GM12878 (cell line): ENCODE results near the gene ERFL. TPM values are rescaled to one million over a fixed set of nuclear protein-coding genes. Genes with fewer than 3 reads are reported as not detected.
A peak's percentile ranks its signal among the peaks of the same experiment; 100 is the strongest.

Source experiments
- ATAC-seq: fragments of 200-7000 bp; cut with Tn5 transposase; 3 replicates; pipeline ENCODE4 v1.9.1; 2020; ENCODE audit warnings: mild to moderate bottlenecking, moderate library complexity
- BruUV-seq: library from RNA; stranded (reverse); fragments of 400-500 nt; replicated peaks from 2 replicates; lab custom pipeline; 2021; lab: Mats Ljungman, UMichigan
- CTCF ChIA-PET: fragments of 300-600 bp; sonication (Branson Sonifier 250); formaldehyde crosslinking; extraction: SDS; loops from one replicate; lab custom pipeline; 2021; ENCODE audit warnings: inconsistent platforms; lab: Yijun Ruan, JAX
- POLR2A ChIA-PET: fragments of 350-600 bp; formaldehyde crosslinking; extraction: SDS; loops from one replicate; lab custom pipeline; 2021; ENCODE audit warnings: inconsistent platforms; lab: Charles Lee
- RAD21 ChIA-PET: fragments of 300-600 bp; sonication (Branson Sonifier 250); formaldehyde crosslinking; loops from one replicate; lab custom pipeline; 2023; ENCODE audit warnings: antibody characterized with exemption; ENCODE audit not compliant: unreplicated experiment; lab: Charles Lee
- SMC1A ChIA-PET: fragments of 300-600 bp; sonication (Branson Sonifier 250); formaldehyde crosslinking; loops from one replicate; lab custom pipeline; 2023; ENCODE audit not compliant: unreplicated experiment, uncharacterized antibody; lab: Charles Lee
- DNase-seq: peaks from one replicate; pipeline ENCODE4 v3.0.0-alpha.2; 2011; ENCODE audit warnings: low read depth, low spot score
- FAIRE-seq: peaks from 3 replicates; lab custom pipeline; 2011; peaks lifted over from hg19 to GRCh38; lab: Jason Lieb, UNC
- H2AFZ ChIP-seq: 2 replicates; pipeline ENCODE4 v1.6.0; 2011; ENCODE audit warnings: low read depth, low read length, control low read depth; ENCODE audit not compliant: control insufficient read depth
- H3K27ac ChIP-seq: 2 replicates; pipeline ENCODE4 v1.5.1; 2011; ENCODE audit warnings: control low read depth; ENCODE audit not compliant: control insufficient read depth, insufficient read depth
- H3K27me3 ChIP-seq, 2 experiments: replicated peaks in 1 of 2; 2 replicates each; pipeline versions ENCODE4 v1.6.0 to v1.6.1; 2011; ENCODE audit warnings: low read length in 1 of 2; ENCODE audit not compliant: control insufficient read depth in 2 of 2, insufficient read depth in 2 of 2
- H3K36me3 ChIP-seq, 2 experiments: 2 replicates each; pipeline ENCODE4 v1.5.1; 2011; ENCODE audit warnings: low read length in 1 of 2; ENCODE audit not compliant: control insufficient read depth in 2 of 2, insufficient read depth in 2 of 2
- H3K4me1 ChIP-seq: 2 replicates; pipeline ENCODE4 v1.6.1; 2011; ENCODE audit warnings: mild to moderate bottlenecking, low read length, moderate library complexity, mixed read lengths; ENCODE audit not compliant: control insufficient read depth, insufficient read depth
- H3K4me2 ChIP-seq: 2 replicates; pipeline ENCODE4 v1.6.0; 2011; ENCODE audit warnings: control low read depth; ENCODE audit not compliant: control insufficient read depth, insufficient read depth
- H3K4me3 ChIP-seq: fragments of 200-600 bp; sonication (generic); 2 replicates; pipeline ENCODE4 v1.5.1; 2016
- H3K79me2 ChIP-seq: 2 replicates; pipeline ENCODE4 v1.6.0; 2011; ENCODE audit warnings: low read length; ENCODE audit not compliant: control insufficient read depth, insufficient read depth
- H3K9ac ChIP-seq: 2 replicates; pipeline ENCODE4 v1.8.0; 2011; ENCODE audit warnings: low read length, control low read depth, mixed read lengths; ENCODE audit not compliant: control insufficient read depth, insufficient read depth
- H3K9me3 ChIP-seq: replicated peaks from 3 replicates; pipeline ENCODE4 v1.5.1; 2011; ENCODE audit warnings: mild to moderate bottlenecking, low read length; ENCODE audit not compliant: control insufficient read depth, insufficient read depth
- H4K20me1 ChIP-seq: 2 replicates; pipeline ENCODE4 v1.6.0; 2011; ENCODE audit not compliant: control insufficient read depth, insufficient read depth
- BCL11A ChIP-seq: IDR thresholded peaks from 2 replicates; pipeline ENCODE4 v1.6.1; 2011; ENCODE audit warnings: low read depth, low read length
- CHD2 ChIP-seq: IDR thresholded peaks from 2 replicates; pipeline ENCODE4 v1.6.1; 2011; ENCODE audit warnings: low read depth, low read length, improper control_type of control experiment, borderline replicate concordance
- DPF2 ChIP-seq: fragments of 450-650 bp; IDR thresholded peaks from 2 replicates; pipeline ENCODE4 v1.6.1; 2017; ENCODE audit warnings: mild to moderate bottlenecking
- GABPA ChIP-seq: IDR thresholded peaks from 2 replicates; pipeline ENCODE4 v1.6.1; 2014; ENCODE audit warnings: antibody characterized with exemption, low read depth, mild to moderate bottlenecking, inconsistent platforms
- HCFC1 ChIP-seq: fragments of 150-350 bp; IDR thresholded peaks from 2 replicates; pipeline ENCODE4 v1.6.1; 2014; ENCODE audit warnings: low read length
- MYB ChIP-seq: fragments of 150-350 bp; IDR thresholded peaks from 2 replicates; pipeline ENCODE4 v1.6.1; 2014; ENCODE audit warnings: mild to moderate bottlenecking, low read depth, low read length, borderline replicate concordance
- NFIC ChIP-seq: IDR thresholded peaks from 2 replicates; pipeline ENCODE4 v1.6.1; 2012; ENCODE audit warnings: low read depth, mild to moderate bottlenecking, inconsistent platforms, low read length, moderate library complexity
- NRF1 ChIP-seq: conservative IDR thresholded peaks from 2 replicates; pipeline ENCODE4 v1.6.1; 2011; ENCODE audit warnings: mild to moderate bottlenecking, low read depth, low read length, improper control_type of control experiment
- SPI1 ChIP-seq: IDR thresholded peaks from 2 replicates; pipeline ENCODE4 v1.6.1; 2011; ENCODE audit warnings: low read depth, mild to moderate bottlenecking, low read length, moderate library complexity, borderline replicate concordance; ENCODE audit not compliant: insufficient read depth
- TCF12 ChIP-seq: IDR thresholded peaks from 2 replicates; pipeline ENCODE4 v1.6.1; 2011; ENCODE audit warnings: low read depth, mild to moderate bottlenecking, low read length
- WGBS: methylation state at CpG from one replicate; pipeline ENCODE4 v1.1.6; 2016; ENCODE audit warnings: low lambda C conversion rate; ENCODE audit not compliant: insufficient replicate concordance, insufficient coverage; ENCODE audit errors: missing lambda C conversion rate; 5-methylcytosine and 5-hydroxymethylcytosine counted together
- in situ Hi-C: fragments of 300-500 bp; cut with MboI; formaldehyde crosslinking; loops from 9 replicates; pipeline ENCODE4 v1.14.3; 2018; ENCODE audit warnings: mixed read lengths
- intact Hi-C: fragments of 100-400 bp; cut with micrococcal nuclease; formaldehyde crosslinking; loops from one replicate; pipeline ENCODE4 v1.14.2; 2022; ENCODE audit not compliant: unreplicated experiment
- polyA plus RNA-seq, 11 experiments: library from polyadenylated mRNA; depleted of rRNA in 4 of 11; unstranded in 6 of 11; stranded (reverse) in 5 of 11; fragments of >200 nt; fragmentation: Nextera tagmentation in 4 of 11; fragmentation: Illumina TruSeq in 1 of 11; extraction: Ambion mirVana in 4 of 11; extraction: Trizol in 1 of 11; gene quantifications; 1 replicate in 1 of 11; 2 replicates in 10 of 11; pipeline versions ENCODE4 v1.2.1 to v1.2.3, GENCODE V29; 2011 to 2016; ENCODE audit warnings: inconsistent platforms in 2 of 11, missing spikeins in 2 of 11, low read depth in 1 of 11
- total RNA-seq, 4 experiments: library from RNA; depleted of rRNA in 3 of 4; stranded (reverse); fragments of >200 nt in 3 of 4; fragmentation: Illumina TruSeq in 1 of 4; extraction: Trizol in 1 of 4; gene quantifications; 2 replicates each; pipeline versions ENCODE4 v1.2.1 to v1.2.3, GENCODE V29; 2013 to 2021
- TF ChIP-seq, protein P1 (sequence below): IDR thresholded peaks from 2 replicates; pipeline ENCODE4 v1.6.1; 2011; ENCODE audit warnings: low read depth, mild to moderate bottlenecking, low read length, moderate library complexity, borderline replicate concordance; ENCODE audit errors: extremely low read depth
- TF ChIP-seq, protein P2 (sequence below): fragments of 450-650 bp; formaldehyde crosslinking; IDR thresholded peaks from 2 replicates; pipeline ENCODE4 v1.4.0; 2022; ENCODE audit warnings: mild to moderate bottlenecking, moderate library complexity
- TF ChIP-seq, protein P3 (sequence below): fragments of 450-650 bp; IDR thresholded peaks from 2 replicates; pipeline ENCODE4 v1.6.1; 2017; ENCODE audit warnings: mild to moderate bottlenecking, low read depth, inconsistent platforms; ENCODE audit not compliant: poor library complexity, severe bottlenecking

Gene ERFL
- total and polyA plus RNA-seq, 10 of the 15 experiments (the other 5 are each of a cell fraction or from before 2014, with no cell fraction given), result 0.04 to 0.10 (median 0.05) TPM; not detected in 7

DNA sequence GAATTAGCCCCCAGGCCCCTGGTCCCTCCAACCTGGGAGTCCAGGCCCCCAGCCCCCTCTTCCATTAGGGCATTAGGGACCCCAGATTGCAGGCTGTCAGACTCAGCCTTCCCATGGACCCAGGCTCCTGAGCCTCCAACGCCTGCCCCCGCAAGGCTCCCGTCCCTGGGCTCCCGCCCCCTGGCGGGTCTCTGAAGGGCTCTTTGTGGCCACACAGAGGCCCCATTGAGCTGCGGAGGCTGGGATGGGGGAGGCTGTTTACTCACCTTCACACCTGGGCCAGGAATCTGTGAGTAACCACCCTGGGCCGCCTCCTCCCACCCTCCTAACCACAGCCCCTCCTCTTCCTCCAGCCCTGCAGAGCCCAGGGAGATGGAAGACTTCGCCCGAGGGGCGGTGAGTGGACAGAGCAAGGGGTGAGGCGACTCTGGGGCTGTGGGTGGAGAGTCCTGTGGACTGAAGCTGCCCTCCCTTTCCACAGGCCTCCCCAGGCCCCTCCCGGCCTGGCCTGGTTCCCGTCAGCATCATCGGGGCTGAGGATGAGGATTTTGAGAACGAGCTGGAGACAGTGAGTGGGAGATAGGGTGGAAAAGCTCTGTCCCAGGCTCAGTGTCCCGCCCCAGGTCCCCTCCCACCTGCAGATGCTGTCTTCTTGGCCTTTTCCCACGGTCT is 40.4 kb downstream of the ERFL start (continued):
- TF ChIP-seq, protein P1, sequence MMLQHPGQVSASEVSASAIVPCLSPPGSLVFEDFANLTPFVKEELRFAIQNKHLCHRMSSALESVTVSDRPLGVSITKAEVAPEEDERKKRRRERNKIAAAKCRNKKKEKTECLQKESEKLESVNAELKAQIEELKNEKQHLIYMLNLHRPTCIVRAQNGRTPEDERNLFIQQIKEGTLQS, result no peak
- TF ChIP-seq MYB (no peak), NRF1 (no peak), GABPA (no peak), DPF2 (peak; percentile 59; the same call in 1 of the 2 replicates), NFIC (no peak), TCF12 (0 out of 2 replicates have a peak, but pooled peaks have one; percentile 58)

DNA sequence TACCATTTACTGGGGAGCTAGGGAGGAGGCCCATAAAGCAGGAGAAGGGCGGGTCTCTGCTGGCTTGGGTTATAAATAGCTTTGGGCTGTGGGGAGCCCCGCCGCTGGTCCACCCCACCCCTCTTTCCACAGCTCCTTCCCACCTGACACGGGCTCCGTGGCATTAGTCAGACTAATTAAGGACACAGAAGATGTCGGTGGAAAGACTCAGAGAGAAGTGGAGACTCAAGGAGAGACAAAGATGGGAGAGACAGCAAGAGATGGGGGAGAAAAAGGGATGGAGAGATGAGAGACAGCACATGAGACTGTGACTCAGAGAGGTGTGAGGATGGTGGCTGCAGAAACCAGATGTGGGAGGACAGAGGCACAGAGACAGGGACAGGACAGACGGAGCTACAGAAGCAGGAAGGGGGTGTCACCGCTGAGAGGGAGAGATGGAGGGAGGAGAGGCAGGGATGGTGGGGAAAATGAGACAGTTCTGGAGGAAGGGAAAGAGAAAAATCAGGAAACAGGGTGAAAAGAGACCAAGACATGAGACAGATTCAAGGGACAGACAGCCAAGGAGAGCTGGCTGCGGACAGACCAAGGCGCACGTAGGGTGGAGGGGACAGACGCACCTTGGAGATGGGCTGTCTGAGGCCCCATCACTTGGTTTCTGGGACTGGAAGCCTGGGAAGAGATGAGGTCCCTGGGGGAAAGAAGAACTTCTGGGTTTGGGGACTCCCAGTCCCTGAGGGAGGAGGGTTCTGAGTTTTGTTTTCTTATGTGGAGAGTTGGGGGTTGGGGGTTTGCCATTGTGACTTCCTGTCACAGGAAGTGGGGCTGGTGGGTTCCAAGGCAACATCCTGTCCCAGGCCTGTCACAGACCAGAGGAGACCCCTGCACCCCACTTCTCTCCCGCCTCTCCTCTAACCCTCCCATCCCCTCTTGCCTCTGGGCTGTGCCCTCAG is 41.2 kb downstream of the ERFL start:
- DNase-seq (no peak), ATAC-seq (peak; percentile 16), FAIRE-seq (peak; percentile 71)
- H3K4me2 ChIP-seq, result peak overlapping the region; percentile 100
- no peak overlapping the region for H2AFZ ChIP-seq
- ChIA-PET SMC1A (interaction anchor here (0.6 to 3.6 kb wide), 13 partner anchors 10 to 1593 kb away, joined by 3 to 37 read pairs (median 5); partner anchors contain the start of genes CD79A and RPS19), RAD21 (interaction anchor here (0.6 to 7.1 kb wide), 6 partner anchors 13 to 134 kb away, joined by 3 to 120 read pairs (median 12); partner anchors contain the start of genes CD79A and RPS19), POLR2A (interaction anchor here (0.8 to 6.9 kb wide), 7 partner anchors 10 to 58 kb away, joined by 3 to 90 read pairs (median 17); partner anchors contain the start of genes CD79A, ERFL and RPS19), CTCF (interaction anchor here (1.0 to 10.8 kb wide), 9 partner anchors 13 to 92 kb away, joined by 3 to 136 read pairs (median 6); partner anchors contain the start of genes CD79A and RPS19)
- TSS peak; percentile 56 for BruUV-seq
- H3K36me3 ChIP-seq, result peaks cover 15 to 18% of the 10 kb centered on the region in 2 experiments; a peak in 3 of 4 replicates
- in situ Hi-C loops (no loop called here), intact Hi-C loops (loop anchor here (2.0 kb wide), 1 partner anchor 48 kb away; no protein-coding TSS in a partner anchor)
- 5% methylated on average over 13 of the region's 13 CpGs for WGBS
- peak overlapping the region; percentile 70 for H3K4me3 ChIP-seq
- no peaks in the 10 kb centered on the region for H3K9me3 ChIP-seq
- peaks cover 56% of the 10 kb centered on the region for H3K79me2 ChIP-seq
- H3K9ac ChIP-seq, result peak overlapping the region; percentile 83
- H3K27ac ChIP-seq, result peak overlapping the region; percentile 95
- no peaks in the 10 kb centered on the region for H4K20me1 ChIP-seq
- peaks cover 30% of the 10 kb centered on the region for H3K4me1 ChIP-seq
- H3K27me3 ChIP-seq, result no peaks in the 10 kb centered on the region
- peak; percentile 34; the same call in 1 of the 2 replicates for TF ChIP-seq BCL11A
- TF ChIP-seq, protein P2, sequence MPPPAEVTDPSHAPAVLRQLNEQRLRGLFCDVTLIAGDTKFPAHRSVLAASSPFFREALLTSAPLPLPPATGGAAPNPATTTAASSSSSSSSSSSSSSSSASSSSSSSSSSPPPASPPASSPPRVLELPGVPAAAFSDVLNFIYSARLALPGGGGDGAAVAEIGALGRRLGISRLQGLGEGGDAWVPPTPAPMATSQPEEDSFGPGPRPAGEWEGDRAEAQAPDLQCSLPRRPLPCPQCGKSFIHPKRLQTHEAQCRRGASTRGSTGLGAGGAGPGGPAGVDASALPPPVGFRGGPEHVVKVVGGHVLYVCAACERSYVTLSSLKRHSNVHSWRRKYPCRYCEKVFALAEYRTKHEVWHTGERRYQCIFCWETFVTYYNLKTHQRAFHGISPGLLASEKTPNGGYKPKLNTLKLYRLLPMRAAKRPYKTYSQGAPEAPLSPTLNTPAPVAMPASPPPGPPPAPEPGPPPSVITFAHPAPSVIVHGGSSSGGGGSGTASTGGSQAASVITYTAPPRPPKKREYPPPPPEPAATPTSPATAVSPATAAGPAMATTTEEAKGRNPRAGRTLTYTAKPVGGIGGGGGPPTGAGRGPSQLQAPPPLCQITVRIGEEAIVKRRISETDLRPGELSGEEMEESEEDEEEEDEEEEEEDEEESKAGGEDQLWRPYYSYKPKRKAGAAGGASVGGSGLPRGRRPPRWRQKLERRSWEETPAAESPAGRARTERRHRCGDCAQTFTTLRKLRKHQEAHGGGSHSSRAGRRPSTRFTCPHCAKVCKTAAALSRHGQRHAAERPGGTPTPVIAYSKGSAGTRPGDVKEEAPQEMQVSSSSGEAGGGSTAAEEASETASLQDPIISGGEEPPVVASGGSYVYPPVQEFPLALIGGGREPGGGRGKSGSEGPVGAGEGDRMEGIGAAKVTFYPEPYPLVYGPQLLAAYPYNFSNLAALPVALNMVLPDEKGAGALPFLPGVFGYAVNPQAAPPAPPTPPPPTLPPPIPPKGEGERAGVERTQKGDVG, result no peak
- TF ChIP-seq, protein P3, sequence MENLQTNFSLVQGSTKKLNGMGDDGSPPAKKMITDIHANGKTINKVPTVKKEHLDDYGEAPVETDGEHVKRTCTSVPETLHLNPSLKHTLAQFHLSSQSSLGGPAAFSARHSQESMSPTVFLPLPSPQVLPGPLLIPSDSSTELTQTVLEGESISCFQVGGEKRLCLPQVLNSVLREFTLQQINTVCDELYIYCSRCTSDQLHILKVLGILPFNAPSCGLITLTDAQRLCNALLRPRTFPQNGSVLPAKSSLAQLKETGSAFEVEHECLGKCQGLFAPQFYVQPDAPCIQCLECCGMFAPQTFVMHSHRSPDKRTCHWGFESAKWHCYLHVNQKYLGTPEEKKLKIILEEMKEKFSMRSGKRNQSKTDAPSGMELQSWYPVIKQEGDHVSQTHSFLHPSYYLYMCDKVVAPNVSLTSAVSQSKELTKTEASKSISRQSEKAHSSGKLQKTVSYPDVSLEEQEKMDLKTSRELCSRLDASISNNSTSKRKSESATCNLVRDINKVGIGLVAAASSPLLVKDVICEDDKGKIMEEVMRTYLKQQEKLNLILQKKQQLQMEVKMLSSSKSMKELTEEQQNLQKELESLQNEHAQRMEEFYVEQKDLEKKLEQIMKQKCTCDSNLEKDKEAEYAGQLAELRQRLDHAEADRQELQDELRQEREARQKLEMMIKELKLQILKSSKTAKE, result peak; percentile 50
- no peak; the same call in 1 of the 2 replicates for TF ChIP-seq HCFC1
- 0 out of 2 replicates have a peak, but pooled peaks have one; percentile 21 for TF ChIP-seq SPI1
- TF ChIP-seq CHD2, result peak; percentile 70
